Activated T-helper 17 cell treated with anti-CD3 and anti-CD28 coated beads, Interleukin-2, amount 50 U/mL, for 72 hours (primary cell): ENCODE data around the gene FAM193B. TPM values are rescaled to one million over a fixed set of nuclear protein-coding genes. Genes with fewer than 3 reads are reported as not detected.

Experiments used
- ATAC-seq: fragments of 150-1000 bp; cut with Tn5 transposase; replicated peaks from 2 replicates; pipeline ENCODE4 v1.10.0; 2021; ENCODE audit warnings: mild to moderate bottlenecking, moderate library complexity
- H3K27ac Mint-ChIP-seq: one replicate; pipeline ENCODE4 v1.8.0; 2022; ENCODE audit warnings: mixed read lengths
- H3K27me3 Mint-ChIP-seq: one replicate; pipeline ENCODE4 v1.8.0; 2022; ENCODE audit warnings: mixed read lengths
- H3K36me3 Mint-ChIP-seq: one replicate; pipeline ENCODE4 v1.8.0; 2022; ENCODE audit warnings: low read depth, mild to moderate bottlenecking, mixed read lengths
- H3K4me1 Mint-ChIP-seq: one replicate; pipeline ENCODE4 v1.8.0; 2022; ENCODE audit warnings: mixed read lengths
- H3K4me3 Mint-ChIP-seq: one replicate; pipeline ENCODE4 v1.8.0; 2022; ENCODE audit warnings: mild to moderate bottlenecking, mixed read lengths
- H3K9me3 Mint-ChIP-seq: one replicate; pipeline ENCODE4 v1.8.0; 2022; ENCODE audit warnings: mixed read lengths
- total RNA-seq, 2 donors: library from RNA; stranded (reverse); gene quantifications; one replicate each; pipeline ENCODE4 v1.2.3, GENCODE V29; 2022

FAM193B gene
- total RNA-seq, 2 donors from 2014 or later = 67.5 to 72.3 TPM

DNA sequence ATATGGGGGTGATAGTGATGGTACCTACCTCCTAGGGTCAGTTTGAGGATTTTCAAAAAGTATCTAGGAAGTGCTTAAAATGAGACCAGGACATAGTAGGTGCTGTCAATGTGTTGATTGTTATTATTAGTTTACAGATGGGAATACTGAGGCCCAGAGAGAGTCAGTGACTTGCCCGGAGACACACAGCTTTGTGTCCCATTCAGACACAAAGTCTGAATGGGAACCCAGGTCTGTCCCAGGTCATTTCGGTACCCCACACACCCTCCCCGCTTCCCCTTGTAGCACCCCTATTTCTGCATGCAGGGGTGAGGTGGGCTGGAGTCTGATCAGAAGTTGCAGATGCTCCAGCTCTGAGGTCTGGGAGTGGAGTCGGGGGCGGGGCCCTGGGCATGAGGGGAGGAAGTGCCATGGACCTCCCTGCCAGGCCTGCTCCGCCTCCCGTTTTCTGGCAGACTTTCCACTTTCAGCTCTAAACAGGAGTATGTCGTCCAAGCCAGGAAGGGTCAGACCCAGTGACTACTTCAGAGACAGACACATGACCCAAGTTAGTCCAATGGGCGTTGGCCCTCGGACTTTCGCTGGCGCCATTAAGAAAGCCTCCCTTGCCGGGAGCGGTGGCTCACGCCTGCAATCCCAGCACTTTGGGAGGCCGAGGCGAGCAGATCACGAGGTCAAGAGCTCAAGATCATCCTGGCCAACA is 77.7 kb downstream of the FAM193B start:
- peaks cover 17% of the 10 kb centered on the region for H3K4me1 Mint-ChIP-seq
- no peak for ATAC-seq
- H3K9me3 Mint-ChIP-seq = no peaks in the 10 kb centered on the region
- no peak overlapping the region for H3K27ac Mint-ChIP-seq
- H3K36me3 Mint-ChIP-seq = peaks cover 5% of the 10 kb centered on the region
- no peak overlapping the region for H3K4me3 Mint-ChIP-seq
- peaks cover 7% of the 10 kb centered on the region for H3K27me3 Mint-ChIP-seq

DNA sequence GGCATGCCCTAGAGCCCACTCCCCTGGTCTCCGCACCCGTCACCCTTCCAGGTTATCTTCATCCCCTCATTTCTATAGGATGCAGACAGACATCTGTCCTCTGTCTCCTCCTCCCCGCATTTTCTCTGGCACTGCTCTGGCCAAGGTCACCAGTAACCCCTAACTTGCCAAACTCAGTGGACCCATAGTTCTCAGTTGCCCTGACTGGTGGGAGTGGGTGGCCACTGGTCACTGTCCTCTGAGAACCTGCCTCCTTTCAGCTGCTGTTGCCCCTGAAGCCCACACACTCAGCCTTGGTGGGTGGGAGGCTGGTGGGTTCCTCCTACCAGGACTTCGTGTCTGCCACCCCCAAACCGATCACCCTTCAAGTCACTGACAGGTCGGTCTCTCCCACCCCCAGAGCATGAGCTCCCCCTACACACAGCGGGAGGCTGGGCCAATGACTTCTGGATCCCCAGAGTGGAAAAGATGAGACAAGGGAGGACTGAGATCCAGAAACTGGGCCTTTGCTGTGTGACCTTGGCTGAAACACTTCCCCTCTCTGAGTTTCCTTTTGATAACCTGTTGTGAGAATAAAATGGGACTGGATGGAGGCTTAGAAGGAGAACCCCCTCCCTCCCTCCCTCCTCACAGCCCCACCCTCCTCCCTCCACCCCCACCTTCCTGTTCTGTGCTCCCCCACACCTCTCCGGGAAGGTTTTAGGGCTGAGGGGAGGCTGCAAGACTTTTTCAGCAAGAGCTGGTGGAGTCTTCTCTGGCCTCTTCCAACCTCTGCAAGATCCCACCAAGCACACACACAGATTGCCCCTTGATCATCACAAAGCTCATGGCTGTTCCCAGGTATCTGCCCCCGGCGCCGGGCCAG is 78.6 kb downstream of the FAM193B start:
- ATAC-seq = no peak
- Mint-ChIP-seq H3K4me3 (no peak overlapping the region), H3K27ac (no peak overlapping the region), H3K27me3 (peaks cover 7% of the 10 kb centered on the region), H3K9me3 (no peaks in the 10 kb centered on the region), H3K36me3 (peaks cover 5% of the 10 kb centered on the region), H3K4me1 (peaks cover 17% of the 10 kb centered on the region)

DNA sequence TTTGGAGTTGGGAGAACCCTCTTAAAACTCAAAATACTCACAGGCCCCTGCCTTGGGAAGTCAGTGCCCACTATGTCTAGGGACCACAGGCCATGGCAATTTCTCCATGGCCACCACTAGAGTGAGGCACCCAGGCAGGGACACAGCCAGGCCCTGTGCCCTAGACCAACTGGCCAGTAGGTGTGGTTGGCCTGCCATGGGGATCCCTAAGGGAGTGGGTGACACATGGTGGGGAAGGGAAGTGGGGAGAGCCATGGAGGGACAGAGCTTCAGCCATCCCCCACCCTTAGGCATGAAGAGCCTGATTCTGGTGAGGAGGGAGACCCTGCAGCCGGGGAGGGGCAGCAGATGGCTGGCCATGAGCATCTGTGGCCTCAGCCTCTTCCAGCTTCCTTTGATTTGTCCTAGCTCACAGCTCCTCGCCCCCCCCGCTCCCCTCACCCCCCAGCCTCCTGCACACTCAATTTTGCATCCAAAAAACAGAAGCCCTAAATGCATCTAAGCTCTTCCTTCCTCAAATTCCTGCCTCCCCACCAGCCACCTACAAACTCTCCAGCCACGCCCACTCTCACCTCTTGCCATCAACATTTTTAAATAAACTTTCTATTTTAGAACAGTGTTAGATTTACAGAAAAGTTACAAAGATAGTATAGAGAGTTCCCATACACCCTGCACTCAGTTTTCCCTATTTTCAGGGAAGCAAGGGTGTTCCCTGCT is 79.4 kb downstream of the FAM193B start:
- H3K27me3 Mint-ChIP-seq = peaks cover 7% of the 10 kb centered on the region
- no peaks in the 10 kb centered on the region for H3K9me3 Mint-ChIP-seq
- H3K36me3 Mint-ChIP-seq = peaks cover 5% of the 10 kb centered on the region
- no peak overlapping the region for H3K27ac Mint-ChIP-seq
- no peak for ATAC-seq
- peaks cover 17% of the 10 kb centered on the region for H3K4me1 Mint-ChIP-seq
- H3K4me3 Mint-ChIP-seq = peak overlapping the region; percentile 78

DNA sequence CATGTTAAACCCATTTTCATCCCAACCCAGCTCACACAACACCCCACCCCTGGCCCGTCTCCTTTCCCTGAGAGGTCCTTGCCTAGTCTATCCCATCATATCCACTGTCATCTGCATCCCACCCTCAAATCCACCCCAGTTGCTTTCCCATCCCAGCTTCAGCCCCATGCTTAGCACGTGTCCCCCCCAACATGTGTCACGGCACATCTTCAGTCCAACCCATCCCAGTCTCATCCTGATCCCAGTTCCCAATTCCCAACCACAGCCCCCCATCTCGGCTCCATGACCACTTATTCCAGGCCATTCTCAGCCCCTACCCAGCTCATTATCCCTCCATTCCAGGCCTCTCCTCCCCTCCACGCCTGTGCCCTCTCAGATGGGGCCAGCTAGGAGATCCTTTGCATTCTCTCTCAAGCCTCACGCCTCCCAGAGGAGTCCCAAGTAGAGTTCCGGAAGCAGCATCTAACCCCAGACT is 80.3 kb downstream of the FAM193B start:
- Mint-ChIP-seq H3K9me3 (no peaks in the 10 kb centered on the region), H3K27me3 (peaks cover 7% of the 10 kb centered on the region), H3K27ac (peak overlapping the region; percentile 25), H3K4me3 (peak overlapping the region; percentile 78), H3K36me3 (peaks cover 5% of the 10 kb centered on the region), H3K4me1 (peaks cover 17% of the 10 kb centered on the region)
- ATAC-seq = no peak

DNA sequence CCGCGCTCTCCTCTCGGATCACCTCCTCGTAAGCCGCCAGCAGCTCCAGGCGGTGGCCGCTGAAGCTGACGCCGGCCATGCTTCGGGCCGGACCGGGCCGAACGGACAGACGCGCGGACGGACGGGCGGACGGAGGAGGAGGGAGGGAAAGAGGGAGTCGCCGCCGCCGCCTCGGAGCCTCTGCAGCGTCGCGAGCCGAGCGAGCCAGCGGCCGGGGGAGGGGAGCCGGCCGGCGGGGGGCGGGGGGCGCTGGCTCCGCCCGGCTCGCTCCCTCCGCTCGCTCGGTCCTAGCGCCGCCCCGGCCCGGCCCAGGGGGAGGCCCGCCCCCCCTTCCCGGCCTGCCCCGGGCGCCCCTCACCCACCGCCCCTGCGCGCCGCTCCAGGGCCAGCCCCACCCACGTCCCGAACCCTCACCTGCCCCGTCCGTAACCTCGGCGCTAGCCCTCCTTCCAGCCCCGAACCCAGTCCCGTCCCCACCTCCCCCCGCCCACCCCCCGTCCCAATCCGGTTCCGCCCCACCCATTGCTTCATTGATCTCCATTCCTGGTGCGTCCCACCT is 80.8 kb downstream of the FAM193B start, which contains the start of gene DBN1:
Gene DBN1, minus strand, starts transcription at position 192 of the 559 bp plus-strand sequence. Its CDS starts 113 bp downstream, at position 79.
- Mint-ChIP-seq H3K36me3 (peaks cover 5% of the 10 kb centered on the region), H3K9me3 (no peaks in the 10 kb centered on the region), H3K4me1 (peaks cover 17% of the 10 kb centered on the region), H3K4me3 (peak within 1 kb of the TSS; percentile 78), H3K27ac (peak within 1 kb of the TSS; percentile 25), H3K27me3 (peaks cover 7% of the 10 kb centered on the region)
- no peak for ATAC-seq

DNA sequence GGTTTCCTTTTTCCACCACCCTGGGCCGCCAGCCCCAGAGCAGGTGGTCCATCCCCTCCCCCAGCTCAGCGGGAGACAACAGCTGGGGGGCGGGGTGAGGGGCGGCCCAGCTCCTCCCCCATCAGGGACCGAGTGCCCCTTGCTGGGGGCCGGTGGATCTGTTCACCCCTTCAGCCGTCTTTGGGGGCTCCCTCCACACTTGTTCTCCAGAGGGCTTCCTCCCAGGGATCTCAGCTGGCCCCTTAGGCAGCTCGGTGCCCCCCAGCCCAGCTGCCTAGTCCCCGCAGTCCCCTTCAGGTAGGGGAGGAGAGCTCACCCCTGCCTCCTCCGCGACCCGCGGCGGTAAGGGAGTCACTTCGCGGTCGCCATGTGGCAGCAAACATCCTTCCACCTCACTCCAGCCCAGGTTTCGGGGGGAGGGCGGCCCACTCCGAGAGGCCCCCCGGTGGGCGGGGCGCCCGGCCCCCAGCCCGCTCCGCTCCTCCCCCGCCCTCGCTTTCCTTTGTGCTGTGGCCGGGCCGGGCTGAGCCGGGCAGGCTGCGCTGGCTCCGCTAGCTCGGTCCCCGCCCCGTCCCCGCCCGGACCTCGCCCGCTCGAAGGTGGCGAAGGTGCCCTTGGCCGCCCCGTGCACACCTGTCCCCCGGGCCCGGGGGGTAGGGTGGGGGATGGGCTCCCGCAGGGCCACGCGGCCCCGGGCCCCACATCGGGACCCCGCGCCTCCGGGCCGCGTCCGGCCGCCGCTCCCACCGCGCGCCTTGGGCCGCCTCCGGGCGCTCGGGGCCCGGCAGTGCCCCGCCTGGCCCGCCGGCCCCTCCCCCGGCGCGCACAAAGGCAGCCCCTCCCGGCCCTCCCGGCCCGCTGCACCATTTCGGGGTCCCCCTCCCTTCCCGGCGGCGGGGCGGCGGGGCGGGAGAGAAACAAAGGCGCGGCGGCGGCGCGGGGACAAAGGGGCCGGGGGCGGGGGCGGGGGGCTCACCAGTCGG is 81.6 kb downstream of the FAM193B start:
- no peak overlapping the region for H3K27ac Mint-ChIP-seq
- ATAC-seq = peak; percentile 58
- H3K9me3 Mint-ChIP-seq = no peaks in the 10 kb centered on the region
- no peak overlapping the region for H3K4me3 Mint-ChIP-seq
- H3K4me1 Mint-ChIP-seq = peaks cover 17% of the 10 kb centered on the region
- peaks cover 5% of the 10 kb centered on the region for H3K36me3 Mint-ChIP-seq
- peaks cover 7% of the 10 kb centered on the region for H3K27me3 Mint-ChIP-seq

DNA sequence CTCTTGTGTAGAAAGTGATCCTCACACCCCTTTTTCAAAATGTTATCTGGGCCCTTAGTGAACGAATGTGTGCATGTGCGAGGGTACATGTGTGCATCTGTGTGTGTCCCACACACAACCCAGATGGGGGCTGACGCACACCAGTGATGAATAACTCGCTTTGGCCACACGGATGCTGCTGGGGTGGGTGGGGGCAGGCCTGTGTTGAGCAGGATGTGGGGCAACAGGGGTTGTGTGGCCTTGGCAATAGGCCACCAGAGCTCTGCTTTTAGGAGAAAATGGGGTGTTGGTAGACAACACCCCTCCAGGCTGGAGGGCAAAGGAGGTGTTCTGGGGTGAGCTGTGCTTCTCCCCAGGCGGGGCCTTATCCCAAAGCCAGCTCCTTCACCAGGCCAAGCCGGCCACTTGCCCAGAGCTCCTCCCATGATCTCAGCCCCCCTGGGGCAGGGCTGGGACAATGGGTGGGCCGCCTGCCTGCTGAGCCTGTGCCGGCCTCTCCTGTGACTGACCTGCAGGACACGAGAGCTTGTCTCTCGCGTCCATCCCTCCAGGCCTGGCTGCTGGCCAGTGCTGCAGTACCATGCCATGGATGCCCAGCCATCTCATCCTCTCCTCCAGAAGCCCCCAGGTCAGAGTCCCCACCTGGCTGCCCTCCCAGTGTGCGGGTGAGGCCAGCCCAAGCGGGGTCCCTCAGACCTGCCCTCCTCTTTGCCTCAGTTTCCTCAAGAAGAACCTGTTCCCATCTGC is 82.6 kb downstream of the FAM193B start:
- no peak overlapping the region for H3K27ac Mint-ChIP-seq
- peaks cover 17% of the 10 kb centered on the region for H3K4me1 Mint-ChIP-seq
- ATAC-seq = peak; percentile 38
- no peak overlapping the region for H3K4me3 Mint-ChIP-seq
- peaks cover 7% of the 10 kb centered on the region for H3K27me3 Mint-ChIP-seq
- peaks cover 5% of the 10 kb centered on the region for H3K36me3 Mint-ChIP-seq
- H3K9me3 Mint-ChIP-seq = no peaks in the 10 kb centered on the region

DNA sequence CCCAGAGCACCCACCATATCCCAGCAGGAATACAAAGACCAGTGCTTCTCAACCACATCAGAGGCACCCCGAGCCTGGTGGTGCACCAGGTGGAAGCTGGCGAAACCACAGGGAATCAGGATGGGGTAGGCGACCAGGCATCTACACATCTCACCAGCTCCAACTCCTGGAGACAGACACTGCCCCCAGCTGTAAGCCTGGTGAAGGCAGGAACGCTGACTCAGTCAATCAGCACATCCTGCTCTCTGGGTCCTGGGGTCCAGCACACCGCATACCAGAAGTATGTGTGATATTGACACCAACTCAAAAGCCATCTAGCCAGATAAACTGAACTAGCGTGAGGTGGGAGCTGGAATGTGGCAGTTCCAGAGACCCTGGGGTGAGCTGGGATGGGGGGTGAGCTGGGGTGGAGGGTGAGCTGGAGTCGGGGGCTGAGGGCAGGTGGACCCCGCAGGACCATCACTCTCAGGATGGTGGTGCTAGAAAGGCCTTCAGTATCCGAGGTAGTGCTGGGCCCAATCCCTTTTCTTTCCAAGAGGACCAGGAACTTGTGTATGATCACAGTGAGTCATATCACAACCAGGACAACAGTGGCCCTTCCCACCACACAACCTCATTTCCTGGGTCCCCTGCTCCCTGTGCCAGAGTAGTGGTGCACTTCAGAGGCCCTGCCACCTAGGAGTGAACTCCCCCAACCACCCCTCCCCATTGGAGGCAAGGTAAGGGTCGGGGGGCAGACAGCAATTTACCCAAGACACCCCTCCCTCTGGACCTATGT is 83.4 kb downstream of the FAM193B start:
- Mint-ChIP-seq H3K4me3 (no peak overlapping the region), H3K36me3 (peaks cover 5% of the 10 kb centered on the region), H3K27me3 (peaks cover 7% of the 10 kb centered on the region), H3K9me3 (no peaks in the 10 kb centered on the region), H3K27ac (no peak overlapping the region), H3K4me1 (peaks cover 12% of the 10 kb centered on the region)
- ATAC-seq = peak; percentile 16

Other genes with a start within 250 kb of the FAM193B start
- 10 to 100 TPM; 21.9 to 26.0 TPM for gene MXD3, start 242.7 kb downstream of the FAM193B start, total RNA-seq
- 100 to 1,000 TPM in 1 of 2 donors, 10 to 100 TPM in 1; 94.3 to 122 TPM for gene LMAN2, start 202.9 kb downstream of the FAM193B start, total RNA-seq
- gene RGS14, start 196.6 kb downstream of the FAM193B start, total RNA-seq = 100 to 1,000 TPM in 1 of 2 donors, 10 to 100 TPM in 1; 45.5 to 102 TPM
- gene SLC34A1, start 170.1 kb downstream of the FAM193B start, total RNA-seq = 1 to 10 TPM in 1 of 2 donors, under 1 TPM in 1; 0.56 to 1.1 TPM
- not detected for gene PFN3, start 153.9 kb downstream of the FAM193B start, total RNA-seq
- 1 to 10 TPM; 3.7 to 4.6 TPM for gene F12, start 145.0 kb downstream of the FAM193B start, total RNA-seq
- 100 to 1,000 TPM; 108 to 130 TPM for gene GRK6, start 127.9 kb downstream of the FAM193B start, total RNA-seq
- gene PRR7, start 107.7 kb downstream of the FAM193B start, total RNA-seq = 10 to 100 TPM in 1 of 2 donors, 1 to 10 TPM in 1; 8.2 to 13.6 TPM
- gene DBN1, start 80.9 kb downstream of the FAM193B start, total RNA-seq = 1 to 10 TPM; 2.3 to 3.1 TPM
- 10 to 100 TPM; 34.9 to 38.8 TPM for gene PDLIM7, start 57.0 kb downstream of the FAM193B start, total RNA-seq
- gene DOK3, start 44.7 kb downstream of the FAM193B start, total RNA-seq = 10 to 100 TPM in 1 of 2 donors, 1 to 10 TPM in 1; 5.6 to 13.7 TPM
- gene DDX41, start 37.6 kb downstream of the FAM193B start, total RNA-seq = 100 to 1,000 TPM; 116 to 149 TPM
- 100 to 1,000 TPM in 1 of 2 donors, 10 to 100 TPM in 1; 97.7 to 118 TPM for gene TMED9, start 37.6 kb upstream of the FAM193B start, total RNA-seq
- gene B4GALT7, start 45.6 kb upstream of the FAM193B start, total RNA-seq = 10 to 100 TPM; 11.6 to 14.3 TPM
- 100 to 1,000 TPM in 1 of 2 donors, 10 to 100 TPM in 1; 34.0 to 127 TPM for gene FAM153A, start 228.3 kb upstream of the FAM193B start, total RNA-seq